ENCODE results near the gene EPB41L1. TPM values are rescaled to one million over a fixed set of nuclear protein-coding genes. Genes with fewer than 3 reads are reported as not detected.
A peak's percentile ranks its signal among the peaks of the same experiment; 100 is the strongest.

EPB41L1 gene
- polyA plus RNA-seq, 1 donor from 2014 or later, result 38.2 TPM

- H3K9me2 ChIP-seq (ENCODE audit: insufficient read depth, low read length), result no peaks in the 10 kb centered on the region
- no peak overlapping the region for H3K4me3 ChIP-seq (ENCODE audit: low read length)
- no peak overlapping the region for H3K4me2 ChIP-seq (ENCODE audit: low read length)
- H3K27ac ChIP-seq (ENCODE audit: low read length), result no peak overlapping the region
- no peaks in the 10 kb centered on the region for H3K27me3 ChIP-seq (ENCODE audit: insufficient read depth, low read depth, low read length)
- no peak overlapping the region for H2AFZ ChIP-seq (ENCODE audit: low read depth, low read length)
- H4K20me1 ChIP-seq (ENCODE audit: insufficient read depth), result no peaks in the 10 kb centered on the region
- H3F3A ChIP-seq (ENCODE audit: insufficient read depth, low read length, poor library complexity, severe bottlenecking), result no peaks in the 10 kb centered on the region
- H3K9me3 ChIP-seq (ENCODE audit: low read length), result no peaks in the 10 kb centered on the region
- peaks cover 10% of the 10 kb centered on the region for H3K36me3 ChIP-seq (ENCODE audit: insufficient read depth, low read length)
- H3K79me2 ChIP-seq (replicated peaks; ENCODE audit: insufficient read depth, low read length), result peaks cover 10% of the 10 kb centered on the region
- TF ChIP-seq RAD21 (conservative IDR thresholded peaks at IDR 0.05), result no peak
- TF ChIP-seq CTCF (IDR thresholded peaks at IDR 0.05; ENCODE audit: poor library complexity, severe bottlenecking), result no peak
- TF ChIP-seq POLR2AphosphoS5 (IDR thresholded peaks at IDR 0.05), result no peak
- TF ChIP-seq TAF1 (IDR thresholded peaks at IDR 0.05; ENCODE audit: low read depth), result no peak
- no peak for TF ChIP-seq EP300 (conservative IDR thresholded peaks at IDR 0.05; ENCODE audit: poor library complexity, severe bottlenecking)
- TF ChIP-seq SMC3 (conservative IDR thresholded peaks at IDR 0.05; ENCODE audit: poor library complexity), result no peak
- TF ChIP-seq REST (IDR thresholded peaks at IDR 0.05; ENCODE audit: borderline replicate concordance), result no peak
- TF ChIP-seq EZH2 (IDR thresholded peaks at IDR 0.05; ENCODE audit: borderline replicate concordance, insufficient read depth, low read length, poor library complexity, severe bottlenecking), result no peak
- TF ChIP-seq MXI1 (conservative IDR thresholded peaks at IDR 0.05; ENCODE audit: poor library complexity, severe bottlenecking), result no peak
- no peak overlapping the region for H3K9ac ChIP-seq (ENCODE audit: low read length)
Measured at GRCh38 chr20:36246401-36246800, 91.9 kb downstream of the EPB41L1 start.

GRCh38 chr20:36248836-36249235 lies 94.3 kb downstream of the EPB41L1 start:
- peak overlapping the region; percentile 45 for H3K27ac ChIP-seq (ENCODE audit: low read length)
- no peaks in the 10 kb centered on the region for H3K27me3 ChIP-seq (ENCODE audit: insufficient read depth, low read depth, low read length)
- H2AFZ ChIP-seq (ENCODE audit: low read depth, low read length), result no peak overlapping the region
- H3F3A ChIP-seq (ENCODE audit: insufficient read depth, low read length, poor library complexity, severe bottlenecking), result no peaks in the 10 kb centered on the region
- H3K79me2 ChIP-seq (replicated peaks; ENCODE audit: insufficient read depth, low read length), result peaks cover 4% of the 10 kb centered on the region
- no peak for TF ChIP-seq EZH2 (IDR thresholded peaks at IDR 0.05; ENCODE audit: borderline replicate concordance, insufficient read depth, low read length, poor library complexity, severe bottlenecking)
- TF ChIP-seq POLR2AphosphoS5 (IDR thresholded peaks at IDR 0.05), result peak; percentile 55
- H3K9me2 ChIP-seq (ENCODE audit: insufficient read depth, low read length), result no peaks in the 10 kb centered on the region
- no peak overlapping the region for H3K9ac ChIP-seq (ENCODE audit: low read length)
- H3K4me3 ChIP-seq (ENCODE audit: low read length), result no peak overlapping the region
- H3K36me3 ChIP-seq (ENCODE audit: insufficient read depth, low read length), result peaks cover 10% of the 10 kb centered on the region
- no peaks in the 10 kb centered on the region for H4K20me1 ChIP-seq (ENCODE audit: insufficient read depth)
- H3K4me2 ChIP-seq (ENCODE audit: low read length), result no peak overlapping the region
- H3K9me3 ChIP-seq (ENCODE audit: low read length), result no peaks in the 10 kb centered on the region

GRCh38 chr20:36249450-36249849 lies 94.9 kb downstream of the EPB41L1 start:
- TF ChIP-seq MXI1 (conservative IDR thresholded peaks at IDR 0.05; ENCODE audit: poor library complexity, severe bottlenecking), result no peak
- H3K9me3 ChIP-seq (ENCODE audit: low read length), result no peaks in the 10 kb centered on the region
- no peaks in the 10 kb centered on the region for H3K27me3 ChIP-seq (ENCODE audit: insufficient read depth, low read depth, low read length)
- no peak overlapping the region for H2AFZ ChIP-seq (ENCODE audit: low read depth, low read length)
- peaks cover 4% of the 10 kb centered on the region for H3K79me2 ChIP-seq (replicated peaks; ENCODE audit: insufficient read depth, low read length)
- peaks cover 10% of the 10 kb centered on the region for H3K36me3 ChIP-seq (ENCODE audit: insufficient read depth, low read length)
- H3K9me2 ChIP-seq (ENCODE audit: insufficient read depth, low read length), result no peaks in the 10 kb centered on the region
- H3F3A ChIP-seq (ENCODE audit: insufficient read depth, low read length, poor library complexity, severe bottlenecking), result no peaks in the 10 kb centered on the region
- no peak overlapping the region for H3K4me3 ChIP-seq (ENCODE audit: low read length)
- no peak overlapping the region for H3K9ac ChIP-seq (ENCODE audit: low read length)
- H3K4me2 ChIP-seq (ENCODE audit: low read length), result no peak overlapping the region
- no peaks in the 10 kb centered on the region for H4K20me1 ChIP-seq (ENCODE audit: insufficient read depth)
- peak overlapping the region; percentile 30 for H3K27ac ChIP-seq (ENCODE audit: low read length)
